NOMO-1 treated with dmso at 0.1 percent for 144 hours (cell line): ENCODE measurements around the gene ADCY9.

Experiments used
- DNase-seq: peaks from one replicate; lab custom pipeline; 2025; ENCODE audit not compliant: unreplicated experiment; lab: John Stamatoyannopoulos, UW

ADCY9 gene

GRCh38 chr16:3924763-3925162, 191.5 kb downstream of the ADCY9 start:
- DNase-seq, result no peak

GRCh38 chr16:3922241-3922640, 194.0 kb downstream of the ADCY9 start:
- DNase-seq, result no peak

- no peak for DNase-seq
Measured at GRCh38 chr16:3920206-3920605, 196.0 kb downstream of the ADCY9 start.

- no peak for DNase-seq
Measured at GRCh38 chr16:3919413-3919812, 196.8 kb downstream of the ADCY9 start.

GRCh38 chr16:3915426-3916260, 200.6 kb downstream of the ADCY9 start:
- no peak for DNase-seq

GRCh38 chr16:3912897-3913296, 203.3 kb downstream of the ADCY9 start:
- DNase-seq, result no peak
